GM23338 (cell line): Measurements from ENCODE around the gene ADORA1.

ENCODE experiments used
- POLR2AphosphoS5 ChIP-seq: IDR thresholded peaks from 2 replicates; pipeline ENCODE4 v1.6.1; 2016; ENCODE audit warnings: antibody characterized with exemption, low read depth
- TF ChIP-seq, protein P1 (sequence below), 2 experiments: fragments of 200-600 bp in 1 of 2; sonication (generic) in 1 of 2; conservative IDR thresholded peaks; 2 replicates each; pipeline versions ENCODE4 v1.5.1 to v1.6.1; 2016 to 2017; ENCODE audit warnings: antibody characterized with exemption in 2 of 2, low read depth in 2 of 2, mild to moderate bottlenecking in 2 of 2, moderate library complexity in 1 of 2

DNA sequence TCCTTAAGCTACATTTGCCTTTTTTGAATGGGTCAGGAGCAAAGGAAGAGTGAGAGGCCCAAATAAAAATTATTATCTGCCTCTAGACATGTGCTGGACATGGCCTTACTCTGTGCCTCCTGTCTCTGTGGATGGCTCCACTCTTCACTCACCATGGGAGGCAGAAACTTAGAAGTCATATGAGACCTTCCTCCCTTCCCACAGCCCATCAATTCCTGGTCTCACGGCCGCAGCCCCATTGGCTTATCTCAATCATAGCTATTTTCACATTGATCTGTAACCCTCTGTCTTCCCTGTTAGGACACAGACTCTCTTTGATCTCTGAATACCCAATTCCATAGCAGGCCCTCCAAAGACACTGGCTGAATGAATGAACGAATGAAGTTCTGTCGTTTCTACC lies 14.2 kb upstream of the ADORA1 start:
- TF ChIP-seq, protein P1, sequence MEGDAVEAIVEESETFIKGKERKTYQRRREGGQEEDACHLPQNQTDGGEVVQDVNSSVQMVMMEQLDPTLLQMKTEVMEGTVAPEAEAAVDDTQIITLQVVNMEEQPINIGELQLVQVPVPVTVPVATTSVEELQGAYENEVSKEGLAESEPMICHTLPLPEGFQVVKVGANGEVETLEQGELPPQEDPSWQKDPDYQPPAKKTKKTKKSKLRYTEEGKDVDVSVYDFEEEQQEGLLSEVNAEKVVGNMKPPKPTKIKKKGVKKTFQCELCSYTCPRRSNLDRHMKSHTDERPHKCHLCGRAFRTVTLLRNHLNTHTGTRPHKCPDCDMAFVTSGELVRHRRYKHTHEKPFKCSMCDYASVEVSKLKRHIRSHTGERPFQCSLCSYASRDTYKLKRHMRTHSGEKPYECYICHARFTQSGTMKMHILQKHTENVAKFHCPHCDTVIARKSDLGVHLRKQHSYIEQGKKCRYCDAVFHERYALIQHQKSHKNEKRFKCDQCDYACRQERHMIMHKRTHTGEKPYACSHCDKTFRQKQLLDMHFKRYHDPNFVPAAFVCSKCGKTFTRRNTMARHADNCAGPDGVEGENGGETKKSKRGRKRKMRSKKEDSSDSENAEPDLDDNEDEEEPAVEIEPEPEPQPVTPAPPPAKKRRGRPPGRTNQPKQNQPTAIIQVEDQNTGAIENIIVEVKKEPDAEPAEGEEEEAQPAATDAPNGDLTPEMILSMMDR (conservative IDR thresholded peaks at IDR 0.05; ENCODE audit: low read depth in 2 of 2), result no peak
- no peak for TF ChIP-seq POLR2AphosphoS5
